Neural progenitor cell (in vitro differentiated cells): ENCODE data around the gene SIAE. TPM values are rescaled to one million over a fixed set of nuclear protein-coding genes. Genes with fewer than 3 reads are reported as not detected.

Experiments
- DNase-seq: peaks from one replicate; pipeline ENCODE4 v3.0.0-alpha.2; 2016; ENCODE audit warnings: low spot score
- H2AFZ ChIP-seq: fragments of 200-600 bp; sonication (generic); replicated peaks from 2 replicates; pipeline ENCODE4 v1.6.1; 2016; ENCODE audit warnings: antibody characterized with exemption
- H3F3A ChIP-seq: fragments of 200-600 bp; sonication (generic); 2 replicates; pipeline ENCODE4 v1.6.1; 2016; ENCODE audit warnings: antibody characterized with exemption, low read depth
- H3K27ac ChIP-seq: fragments of 200-600 bp; sonication (generic); 2 replicates; pipeline ENCODE4 v1.5.1; 2016; ENCODE audit warnings: mild to moderate bottlenecking
- H3K27me3 ChIP-seq: fragments of 200-600 bp; sonication (generic); 2 replicates; pipeline ENCODE4 v1.6.1; 2016; ENCODE audit warnings: mild to moderate bottlenecking, moderate library complexity
- H3K36me3 ChIP-seq: fragments of 200-600 bp; sonication (generic); 2 replicates; pipeline ENCODE4 v1.5.1; 2016
- H3K4me1 ChIP-seq: fragments of 200-600 bp; sonication (generic); 2 replicates; pipeline ENCODE4 v1.6.1; 2016; ENCODE audit warnings: mixed run types
- H3K4me2 ChIP-seq: fragments of 200-600 bp; sonication (generic); 2 replicates; pipeline ENCODE4 v1.6.1; 2016
- H3K4me3 ChIP-seq: fragments of 200-600 bp; sonication (generic); 2 replicates; pipeline ENCODE4 v1.5.1; 2016
- H3K79me2 ChIP-seq: fragments of 200-600 bp; sonication (generic); 2 replicates; pipeline ENCODE4 v1.6.1; 2016; ENCODE audit warnings: low read depth
- H3K9ac ChIP-seq: fragments of 200-600 bp; sonication (generic); 2 replicates; pipeline ENCODE4 v1.6.1; 2016
- H3K9me3 ChIP-seq: fragments of 200-600 bp; sonication (generic); 2 replicates; pipeline ENCODE4 v1.5.1; 2016; ENCODE audit warnings: low read depth
- H4K20me1 ChIP-seq: fragments of 200-600 bp; sonication (generic); 2 replicates; pipeline ENCODE4 v1.6.1; 2016; ENCODE audit warnings: low read depth
- H3K27ac Mint-ChIP-seq: 3 replicates; pipeline ENCODE4 v1.8.0; 2021; ENCODE audit warnings: mixed read lengths
- H3K27me3 Mint-ChIP-seq: 2 replicates; pipeline ENCODE4 v1.8.0; 2022; ENCODE audit warnings: low read depth, mild to moderate bottlenecking, inconsistent platforms, moderate library complexity, mixed read lengths; ENCODE audit not compliant: insufficient read depth
- H3K36me3 Mint-ChIP-seq: 3 replicates; pipeline ENCODE4 v1.8.0; 2021; ENCODE audit warnings: mixed read lengths
- H3K4me1 Mint-ChIP-seq: 3 replicates; pipeline ENCODE4 v1.8.0; 2021; ENCODE audit warnings: mixed read lengths
- H3K4me3 Mint-ChIP-seq: 3 replicates; pipeline ENCODE4 v1.8.0; 2021; ENCODE audit warnings: mild to moderate bottlenecking, moderate library complexity, mixed read lengths
- H3K9me3 Mint-ChIP-seq: 3 replicates; pipeline ENCODE4 v1.8.0; 2020; ENCODE audit warnings: mixed read lengths
- EZH2 ChIP-seq: fragments of 200-600 bp; sonication (generic); IDR thresholded peaks from 2 replicates; pipeline ENCODE4 v1.6.1; 2017; ENCODE audit warnings: antibody characterized with exemption, mild to moderate bottlenecking, moderate library complexity
- EZH2phosphoT487 ChIP-seq: fragments of 200-600 bp; sonication (generic); IDR thresholded peaks from 2 replicates; pipeline ENCODE4 v1.6.1; 2017; ENCODE audit warnings: antibody characterized with exemption
- total RNA-seq: library from RNA; depleted of rRNA; stranded (reverse); fragments of >200 nt; gene quantifications from 2 replicates; pipeline ENCODE4 v1.2.3, GENCODE V29; 2015; ENCODE audit warnings: low replicate concordance
- TF ChIP-seq, protein P1 (sequence below): fragments of 200-600 bp; sonication (generic); IDR thresholded peaks from 2 replicates; pipeline ENCODE4 v1.5.1; 2017; ENCODE audit warnings: antibody characterized with exemption, mild to moderate bottlenecking

SIAE gene
- total RNA-seq, 1 donor from 2014 or later: 3.6 TPM

GRCh38 chr11:124642628-124643027 is 30.9 kb downstream of the SIAE start:
- Histone ChIP-seq H3K27me3 (no peaks in the 10 kb centered on the region), H3K9ac (no peak overlapping the region), H3K9me3 (no peaks in the 10 kb centered on the region), H3K4me3 (no peak overlapping the region), H4K20me1 (no peaks in the 10 kb centered on the region), H3K79me2 (no peaks in the 10 kb centered on the region), H3K27ac (no peak overlapping the region), H3K36me3 (no peaks in the 10 kb centered on the region), H3K4me2 (no peak overlapping the region), H2AFZ (no peak overlapping the region), H3K4me1 (peaks cover 3% of the 10 kb centered on the region), H3F3A (no peaks in the 10 kb centered on the region)
- TF ChIP-seq EZH2phosphoT487 (no peak), EZH2 (no peak)
- TF ChIP-seq, protein P1, sequence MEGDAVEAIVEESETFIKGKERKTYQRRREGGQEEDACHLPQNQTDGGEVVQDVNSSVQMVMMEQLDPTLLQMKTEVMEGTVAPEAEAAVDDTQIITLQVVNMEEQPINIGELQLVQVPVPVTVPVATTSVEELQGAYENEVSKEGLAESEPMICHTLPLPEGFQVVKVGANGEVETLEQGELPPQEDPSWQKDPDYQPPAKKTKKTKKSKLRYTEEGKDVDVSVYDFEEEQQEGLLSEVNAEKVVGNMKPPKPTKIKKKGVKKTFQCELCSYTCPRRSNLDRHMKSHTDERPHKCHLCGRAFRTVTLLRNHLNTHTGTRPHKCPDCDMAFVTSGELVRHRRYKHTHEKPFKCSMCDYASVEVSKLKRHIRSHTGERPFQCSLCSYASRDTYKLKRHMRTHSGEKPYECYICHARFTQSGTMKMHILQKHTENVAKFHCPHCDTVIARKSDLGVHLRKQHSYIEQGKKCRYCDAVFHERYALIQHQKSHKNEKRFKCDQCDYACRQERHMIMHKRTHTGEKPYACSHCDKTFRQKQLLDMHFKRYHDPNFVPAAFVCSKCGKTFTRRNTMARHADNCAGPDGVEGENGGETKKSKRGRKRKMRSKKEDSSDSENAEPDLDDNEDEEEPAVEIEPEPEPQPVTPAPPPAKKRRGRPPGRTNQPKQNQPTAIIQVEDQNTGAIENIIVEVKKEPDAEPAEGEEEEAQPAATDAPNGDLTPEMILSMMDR: no peak
- no peaks in the 10 kb centered on the region for H3K27me3 Mint-ChIP-seq
- no peak overlapping the region for H3K27ac Mint-ChIP-seq
- H3K4me3 Mint-ChIP-seq: no peak overlapping the region
- no peak for DNase-seq
- no peaks in the 10 kb centered on the region for H3K9me3 Mint-ChIP-seq
- peaks cover 4% of the 10 kb centered on the region for H3K4me1 Mint-ChIP-seq
- H3K36me3 Mint-ChIP-seq: peaks cover 10% of the 10 kb centered on the region

DNA sequence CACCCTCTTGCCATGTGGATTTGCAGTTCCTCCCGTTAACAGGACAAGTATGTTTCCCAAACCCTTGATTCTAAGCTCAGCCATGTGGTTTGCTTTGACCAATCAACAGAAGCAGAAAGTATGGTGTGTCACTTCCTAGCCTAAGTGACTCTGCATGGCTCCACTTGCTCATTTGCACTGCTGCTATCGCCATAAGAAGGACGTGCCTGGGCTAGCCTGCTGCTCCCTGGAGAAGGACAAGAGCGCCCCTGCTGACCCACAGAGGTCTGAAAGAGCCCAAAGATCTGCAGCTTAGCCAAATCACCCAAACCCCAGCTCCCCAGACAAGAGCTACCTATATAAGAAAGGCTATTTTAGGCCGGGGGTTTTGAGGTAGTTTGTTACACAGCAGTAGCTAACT is 32.9 kb downstream of the SIAE start:
- TF ChIP-seq, protein P1: no peak
- TF ChIP-seq EZH2 (no peak), EZH2phosphoT487 (no peak)
- H3K4me3 Mint-ChIP-seq: no peak overlapping the region
- Histone ChIP-seq H3K4me2 (no peak overlapping the region), H3K4me1 (peaks cover 3% of the 10 kb centered on the region), H4K20me1 (no peaks in the 10 kb centered on the region), H3K36me3 (no peaks in the 10 kb centered on the region), H3K9ac (no peak overlapping the region), H3K4me3 (no peak overlapping the region), H3K9me3 (no peaks in the 10 kb centered on the region), H3K79me2 (no peaks in the 10 kb centered on the region), H3K27me3 (no peaks in the 10 kb centered on the region), H3F3A (no peaks in the 10 kb centered on the region), H3K27ac (no peak overlapping the region), H2AFZ (no peak overlapping the region)
- H3K4me1 Mint-ChIP-seq: peaks cover 4% of the 10 kb centered on the region
- H3K9me3 Mint-ChIP-seq: no peaks in the 10 kb centered on the region
- no peak overlapping the region for H3K27ac Mint-ChIP-seq
- no peaks in the 10 kb centered on the region for H3K27me3 Mint-ChIP-seq
- no peak for DNase-seq
- peaks cover 10% of the 10 kb centered on the region for H3K36me3 Mint-ChIP-seq

- Histone ChIP-seq H2AFZ (no peak overlapping the region), H3K4me3 (no peak overlapping the region), H3K27me3 (no peaks in the 10 kb centered on the region), H3K4me2 (no peak overlapping the region), H3F3A (no peaks in the 10 kb centered on the region), H3K79me2 (no peaks in the 10 kb centered on the region), H4K20me1 (no peaks in the 10 kb centered on the region), H3K9ac (no peak overlapping the region), H3K27ac (no peak overlapping the region), H3K9me3 (no peaks in the 10 kb centered on the region), H3K4me1 (no peaks in the 10 kb centered on the region), H3K36me3 (no peaks in the 10 kb centered on the region)
- TF ChIP-seq EZH2phosphoT487: no peak
- TF ChIP-seq, protein P1: no peak
- TF ChIP-seq EZH2: no peak
- H3K4me1 Mint-ChIP-seq: no peaks in the 10 kb centered on the region
- no peak overlapping the region for H3K4me3 Mint-ChIP-seq
- peaks cover 10% of the 10 kb centered on the region for H3K36me3 Mint-ChIP-seq
- no peak for DNase-seq
- H3K27me3 Mint-ChIP-seq: no peaks in the 10 kb centered on the region
- no peaks in the 10 kb centered on the region for H3K9me3 Mint-ChIP-seq
- no peak overlapping the region for H3K27ac Mint-ChIP-seq
Measured at GRCh38 chr11:124639186-124639585, 34.4 kb downstream of the SIAE start.
